Trophoblast cell (in vitro differentiated cells and primary cell): ENCODE data around the gene TBL2.
"Not testable (repeated sequence)": the region's sequence is repeated elsewhere in the genome, so short reads cannot be mapped to it uniquely, and the experiment has no call there.

Experiments used
- DNase-seq, 2 donors: peaks; one replicate each; pipeline ENCODE4 v3.0.0-alpha.2; 2016
- H2AFZ ChIP-seq: 2 replicates; pipeline ENCODE4 v1.6.1; 2013; ENCODE audit warnings: low read length, moderate library complexity, mild to moderate bottlenecking; ENCODE audit not compliant: insufficient read depth, poor library complexity
- H2AK5ac ChIP-seq: 2 replicates; pipeline ENCODE4 v1.6.1; 2013; ENCODE audit warnings: mild to moderate bottlenecking, low read length
- H2BK120ac ChIP-seq: 2 replicates; pipeline ENCODE4 v1.6.1; 2013; ENCODE audit warnings: low read length, mild to moderate bottlenecking, moderate library complexity; ENCODE audit not compliant: insufficient read depth, poor library complexity
- H2BK12ac ChIP-seq: 2 replicates; pipeline ENCODE4 v1.6.1; 2013; ENCODE audit warnings: mild to moderate bottlenecking, low read length, moderate library complexity
- H2BK5ac ChIP-seq: 2 replicates; pipeline ENCODE4 v1.6.1; 2013; ENCODE audit warnings: low read length, low read depth, moderate library complexity, mild to moderate bottlenecking; ENCODE audit not compliant: poor library complexity
- H3K14ac ChIP-seq: 2 replicates; pipeline ENCODE4 v1.6.1; 2013; ENCODE audit warnings: mild to moderate bottlenecking, low read length
- H3K18ac ChIP-seq: 2 replicates; pipeline ENCODE4 v1.6.1; 2013; ENCODE audit warnings: mild to moderate bottlenecking, low read length
- H3K23ac ChIP-seq: 2 replicates; pipeline ENCODE4 v1.6.1; 2013; ENCODE audit warnings: low read length
- H3K27ac ChIP-seq: 2 replicates; pipeline ENCODE4 v1.5.1; 2013; ENCODE audit warnings: low read depth, mild to moderate bottlenecking, inconsistent platforms, low read length, moderate library complexity
- H3K27me3 ChIP-seq: 2 replicates; pipeline ENCODE4 v1.6.1; 2013; ENCODE audit warnings: inconsistent platforms, mild to moderate bottlenecking, low read length, moderate library complexity; ENCODE audit not compliant: insufficient read depth
- H3K36me3 ChIP-seq, 2 experiments: 1 replicate in 1 of 2; 2 replicates in 1 of 2; pipeline ENCODE4 v1.6.1; 2013; ENCODE audit warnings: low read length in 2 of 2, mild to moderate bottlenecking in 2 of 2, moderate library complexity in 1 of 2; ENCODE audit not compliant: insufficient read depth in 2 of 2, control insufficient read depth in 1 of 2
- H3K4ac ChIP-seq: 2 replicates; pipeline ENCODE4 v1.6.1; 2013; ENCODE audit warnings: low read depth, mild to moderate bottlenecking, low read length, moderate library complexity
- H3K4me1 ChIP-seq, 2 experiments: 1 replicate in 1 of 2; 2 replicates in 1 of 2; pipeline ENCODE4 v1.6.1; 2013; ENCODE audit warnings: low read length in 2 of 2, mild to moderate bottlenecking in 2 of 2, moderate library complexity in 1 of 2; ENCODE audit not compliant: insufficient read depth in 2 of 2, control insufficient read depth in 1 of 2
- H3K4me2 ChIP-seq: 2 replicates; pipeline ENCODE4 v1.6.1; 2013; ENCODE audit warnings: inconsistent platforms, mild to moderate bottlenecking, low read length, moderate library complexity
- H3K4me3 ChIP-seq: 2 replicates; pipeline ENCODE4 v1.5.1; 2013; ENCODE audit warnings: mild to moderate bottlenecking, low read depth, low read length, inconsistent platforms
- H3K79me1 ChIP-seq: one replicate; pipeline ENCODE4 v1.6.1; 2013; ENCODE audit warnings: low read length
- H3K79me2 ChIP-seq: 2 replicates; pipeline ENCODE4 v1.6.1; 2013; ENCODE audit warnings: low read length, mild to moderate bottlenecking; ENCODE audit not compliant: control insufficient read depth, insufficient read depth, poor library complexity
- H3K9ac ChIP-seq: 2 replicates; pipeline ENCODE4 v1.6.1; 2013; ENCODE audit warnings: mild to moderate bottlenecking, low read length
- H3K9me3 ChIP-seq: 2 replicates; pipeline ENCODE4 v1.6.1; 2013; ENCODE audit warnings: low read depth, mild to moderate bottlenecking, control low read depth, inconsistent platforms, low read length; ENCODE audit not compliant: insufficient read depth
- H4K12ac ChIP-seq: 2 replicates; pipeline ENCODE4 v1.6.1; 2013; ENCODE audit warnings: low read depth, mild to moderate bottlenecking, low read length, moderate library complexity
- H4K8ac ChIP-seq: 2 replicates; pipeline ENCODE4 v1.6.1; 2013; ENCODE audit warnings: low read depth, mild to moderate bottlenecking, low read length, moderate library complexity
- H4K91ac ChIP-seq: one replicate; pipeline ENCODE4 v1.6.1; 2013; ENCODE audit warnings: low read depth, mild to moderate bottlenecking, low read length, moderate library complexity
- whole genome bisulfite sequencing: extraction: QIAGEN DNeasy Blood & Tissue Kit; methylation state at CpG from one replicate; pipeline ENCODE4 v1.1.7; 2013; ENCODE audit warnings: missing lambda C conversion rate; ENCODE audit not compliant: insufficient read length, insufficient coverage; ENCODE audit errors: extremely low coverage; 5-methylcytosine and 5-hydroxymethylcytosine counted together

The TBL2 gene

DNA sequence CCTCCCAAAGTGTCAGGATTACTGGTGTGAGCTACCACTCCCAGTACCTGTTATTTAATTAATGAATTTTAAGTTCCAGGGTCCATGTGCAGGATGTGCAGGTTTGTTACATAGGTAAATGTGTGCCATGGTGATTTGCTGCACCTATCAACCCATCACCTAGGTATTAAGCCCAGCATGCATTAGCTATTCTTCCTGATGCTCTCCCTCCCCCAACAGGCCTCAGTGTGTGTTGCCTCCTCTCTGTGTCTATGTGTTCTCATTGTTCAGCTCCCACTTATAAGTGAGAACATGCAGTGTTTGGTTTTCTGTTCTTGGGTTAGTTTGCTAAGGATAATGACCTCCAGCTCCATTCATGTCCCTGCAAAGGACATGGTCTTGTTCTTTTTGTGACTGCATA lies 11.9 kb downstream of the TBL2 start:
- not testable (repeated sequence) for H3K23ac ChIP-seq, H3K9me3 ChIP-seq, H4K8ac ChIP-seq, H2BK120ac ChIP-seq, H4K12ac ChIP-seq, H3K79me2 ChIP-seq, DNase-seq, H3K4me3 ChIP-seq, H2BK12ac ChIP-seq, H3K4ac ChIP-seq, H2AK5ac ChIP-seq, H3K4me1 ChIP-seq, H2AFZ ChIP-seq, H3K27ac ChIP-seq, H3K79me1 ChIP-seq, H3K14ac ChIP-seq, H2BK5ac ChIP-seq, H3K9ac ChIP-seq, H3K27me3 ChIP-seq, H4K91ac ChIP-seq, H3K18ac ChIP-seq, H3K4me2 ChIP-seq
- H3K36me3 ChIP-seq = peaks cover 12 to 17% of the 10 kb centered on the region in 2 experiments

- no peak overlapping the region for H4K8ac ChIP-seq
- no peak for DNase-seq
These were observed 12.6 kb downstream of the TBL2 start for GRCh38 chr7:73565675-73566340.

GRCh38 chr7:73560109-73560835 lies 18.1 kb downstream of the TBL2 start:
- Histone ChIP-seq H4K8ac (no peak overlapping the region), H4K91ac (no peak overlapping the region), H3K36me3 (no peaks in the 10 kb centered on the region), H3K4me2 (no peak overlapping the region), H3K9me3 (peaks cover 1% of the 10 kb centered on the region), H3K9ac (no peak overlapping the region), H2BK5ac (no peak overlapping the region), H4K12ac (no peak overlapping the region), H3K4me3 (no peak overlapping the region), H2AFZ (no peak overlapping the region), H3K4me1 (peaks cover 2 to 5% of the 10 kb centered on the region in 2 experiments), H3K27me3 (no peaks in the 10 kb centered on the region), H3K4ac (no peak overlapping the region), H2BK12ac (no peak overlapping the region), H2BK120ac (no peak overlapping the region), H3K79me2 (peaks cover 9% of the 10 kb centered on the region), H3K14ac (no peak overlapping the region), H3K23ac (no peak overlapping the region), H3K27ac (no peak overlapping the region), H3K18ac (no peak overlapping the region), H2AK5ac (no peak overlapping the region), H3K79me1 (peaks cover 8% of the 10 kb centered on the region)
- WGBS = no CpG with 5 or more reads among the region's 11 CpGs
- DNase-seq = peak in 1 of 2 donors; percentile 16

More at GRCh38 chr7:73565675-73566340, 12.6 kb downstream of the TBL2 start:
- Histone ChIP-seq H3K4me3 (no peak overlapping the region), H3K27me3 (no peaks in the 10 kb centered on the region), H2BK120ac (no peak overlapping the region), H2AK5ac (no peak overlapping the region), H2BK12ac (no peak overlapping the region), H2BK5ac (no peak overlapping the region), H3K36me3 (peaks cover 8 to 12% of the 10 kb centered on the region in 2 experiments), H3K79me1 (no peaks in the 10 kb centered on the region), H3K4me2 (no peak overlapping the region), H4K91ac (no peak overlapping the region), H3K9me3 (peaks cover 1% of the 10 kb centered on the region), H3K18ac (no peak overlapping the region), H3K9ac (no peak overlapping the region), H4K12ac (no peak overlapping the region), H3K79me2 (no peaks in the 10 kb centered on the region), H2AFZ (no peak overlapping the region), H3K23ac (no peak overlapping the region), H3K27ac (no peak overlapping the region), H3K4me1 (peaks cover 0 to 2% of the 10 kb centered on the region in 2 experiments), H3K4ac (no peak overlapping the region), H3K14ac (no peak overlapping the region)
- WGBS = no CpG with 5 or more reads among the region's 7 CpGs

GRCh38 chr7:73557397-73558257 lies 20.8 kb downstream of the TBL2 start, which contains the start of gene BCL7B:
Gene BCL7B, minus strand, starts transcription at chr7:73557690. Its CDS starts 112 bp downstream, at chr7:73557578.
- peak within 1 kb of the TSS; percentile 93 for H3K4me2 ChIP-seq
- peak within 1 kb of the TSS; percentile 83 for H2AFZ ChIP-seq
- peaks cover under 1% of the 10 kb centered on the region for H3K9me3 ChIP-seq
- peak within 1 kb of the TSS; percentile 23 for H2AK5ac ChIP-seq
- peak within 1 kb of the TSS; percentile 93 for H3K4me3 ChIP-seq
- peak within 1 kb of the TSS; percentile 98 for H4K91ac ChIP-seq
- H3K27ac ChIP-seq = peak within 1 kb of the TSS; percentile 99
- no CpG with 5 or more reads among the region's 83 CpGs for WGBS
- peak within 1 kb of the TSS; percentile 99 for H3K14ac ChIP-seq
- H3K23ac ChIP-seq = no peak within 1 kb of the TSS
- peak within 1 kb of the TSS; percentile 97 for H3K4ac ChIP-seq
- H3K4me1 ChIP-seq = peaks cover 0 to 5% of the 10 kb centered on the region in 2 experiments
- peak within 1 kb of the TSS; percentile 99 for H3K18ac ChIP-seq
- H3K79me1 ChIP-seq = peaks cover 8% of the 10 kb centered on the region
- peak within 1 kb of the TSS; percentile 99 for H2BK5ac ChIP-seq
- peaks cover 3 to 5% of the 10 kb centered on the region in 2 experiments for H3K36me3 ChIP-seq
- peak within 1 kb of the TSS; percentile 94 for H3K9ac ChIP-seq
- peak within 1 kb of the TSS; percentile 99 for H4K8ac ChIP-seq
- peak within 1 kb of the TSS; percentile 98 for H2BK120ac ChIP-seq
- no peak within 1 kb of the TSS for H2BK12ac ChIP-seq
- H4K12ac ChIP-seq = peak within 1 kb of the TSS; percentile 96
- DNase-seq = peak; percentile 89 to 91
- peaks cover 11% of the 10 kb centered on the region for H3K79me2 ChIP-seq
- H3K27me3 ChIP-seq = no peaks in the 10 kb centered on the region
